SK-N-MC (cell line): ENCODE measurements around the gene HIBADH.

ENCODE experiments used
- EZH2 ChIP-seq: fragments of 200-600 bp; sonication (generic); IDR thresholded peaks from one replicate; pipeline ENCODE4 v1.6.1; 2017; ENCODE audit warnings: antibody characterized with exemption
- FOXP2 ChIP-seq: optimal IDR thresholded peaks from 2 replicates; pipeline ENCODE3; 2011; ENCODE audit warnings: mild to moderate bottlenecking, moderate library complexity; ENCODE audit not compliant: insufficient read depth; ENCODE audit errors: extremely low read length, control extremely low read depth
- POLR2AphosphoS5 ChIP-seq: IDR thresholded peaks from 2 replicates; pipeline ENCODE4 v1.6.1; 2012; ENCODE audit warnings: mild to moderate bottlenecking, low read depth, low read length, borderline replicate concordance

- TF ChIP-seq POLR2AphosphoS5 (no peak), EZH2 (no peak), FOXP2 (no peak)
Measured at GRCh38 chr7:27520815-27521790, 141.6 kb downstream of the HIBADH start.
